Neuronal stem cell (in vitro differentiated cells): ENCODE results near the gene FRS3.

Experiments
- DNase-seq: peaks from one replicate; pipeline ENCODE4 v3.0.0-alpha.2; 2013; ENCODE audit warnings: low spot score
- H2AFZ ChIP-seq: one replicate; pipeline ENCODE4 v1.6.1; 2013; ENCODE audit warnings: mild to moderate bottlenecking, low read length, inconsistent platforms
- H2AK5ac ChIP-seq: 2 replicates; pipeline ENCODE4 v1.6.1; 2013; ENCODE audit warnings: low read depth, mild to moderate bottlenecking, inconsistent platforms, low read length, moderate library complexity, mixed read lengths
- H2BK120ac ChIP-seq: 2 replicates; pipeline ENCODE4 v1.6.1; 2013; ENCODE audit warnings: low read depth, mild to moderate bottlenecking, inconsistent platforms, low read length, moderate library complexity, mixed read lengths
- H2BK12ac ChIP-seq: one replicate; pipeline ENCODE4 v1.6.1; 2013; ENCODE audit warnings: low read length, inconsistent platforms
- H2BK15ac ChIP-seq: 2 replicates; pipeline ENCODE4 v1.6.1; 2013; ENCODE audit warnings: mild to moderate bottlenecking, low read length, inconsistent platforms, mixed read lengths
- H2BK5ac ChIP-seq: one replicate; pipeline ENCODE4 v1.6.1; 2013; ENCODE audit warnings: inconsistent platforms, mild to moderate bottlenecking, low read length, moderate library complexity
- H3K14ac ChIP-seq: one replicate; pipeline ENCODE4 v1.6.1; 2013; ENCODE audit warnings: low read length, inconsistent platforms
- H3K18ac ChIP-seq: 2 replicates; pipeline ENCODE4 v1.6.1; 2013; ENCODE audit warnings: low read length, inconsistent platforms
- H3K23ac ChIP-seq: 2 replicates; pipeline ENCODE4 v1.6.1; 2013; ENCODE audit warnings: low read depth, mild to moderate bottlenecking, mixed read lengths, low read length, inconsistent platforms; ENCODE audit not compliant: poor library complexity
- H3K27ac ChIP-seq: replicated peaks from 3 replicates; pipeline ENCODE4 v1.5.1; 2013; ENCODE audit warnings: low read length, inconsistent platforms
- H3K27me3 ChIP-seq, 3 experiments: 2 replicates each; pipeline ENCODE4 v1.6.1; 2013; ENCODE audit warnings: low read length in 3 of 3, mild to moderate bottlenecking in 2 of 3, inconsistent platforms in 1 of 3, low read depth in 1 of 3, mixed read lengths in 1 of 3, moderate library complexity in 1 of 3; ENCODE audit not compliant: control insufficient read depth in 3 of 3, insufficient read depth in 3 of 3
- H3K36me3 ChIP-seq, 2 donors: replicated peaks in 1 of 2; 2 replicates each; pipeline ENCODE4 v1.6.1; 2013; ENCODE audit warnings: low read length in 2 of 2; ENCODE audit not compliant: control insufficient read depth in 2 of 2, insufficient read depth in 2 of 2
- H3K4ac ChIP-seq: 2 replicates; pipeline ENCODE4 v1.6.1; 2013; ENCODE audit warnings: inconsistent platforms, mild to moderate bottlenecking, low read length, moderate library complexity
- H3K4me1 ChIP-seq, 2 donors: 1 replicate in 1 of 2; 2 replicates in 1 of 2; pipeline ENCODE4 v1.6.1; 2013; ENCODE audit warnings: low read length in 2 of 2, low read depth in 1 of 2; ENCODE audit not compliant: control insufficient read depth in 2 of 2, insufficient read depth in 1 of 2
- H3K4me2 ChIP-seq: one replicate; pipeline ENCODE4 v1.6.1; 2013; ENCODE audit warnings: mild to moderate bottlenecking, low read length, inconsistent platforms; ENCODE audit not compliant: insufficient read depth, poor library complexity, severe bottlenecking
- H3K4me3 ChIP-seq, 2 donors: 2 replicates each; pipeline ENCODE4 v1.5.1; 2013; ENCODE audit warnings: low read length in 2 of 2, mild to moderate bottlenecking in 2 of 2, inconsistent platforms in 1 of 2, moderate library complexity in 1 of 2
- H3K79me1 ChIP-seq: one replicate; pipeline ENCODE4 v1.6.1; 2013; ENCODE audit warnings: low read depth, mild to moderate bottlenecking, inconsistent platforms, low read length, moderate library complexity
- H3K9ac ChIP-seq: one replicate; pipeline ENCODE4 v1.6.1; 2013; ENCODE audit warnings: mild to moderate bottlenecking, low read depth, low read length, inconsistent platforms; ENCODE audit not compliant: poor library complexity
- H3K9me3 ChIP-seq, 2 donors: replicated peaks in 1 of 2; 2 replicates each; pipeline versions ENCODE3 to v1.6.1; 2013; ENCODE audit warnings: low read length in 2 of 2, mild to moderate bottlenecking in 2 of 2, inconsistent platforms in 1 of 2, low read depth in 1 of 2, mixed read lengths in 1 of 2, moderate library complexity in 1 of 2; ENCODE audit not compliant: control insufficient read depth in 2 of 2, insufficient read depth in 1 of 2
- H4K8ac ChIP-seq: one replicate; pipeline ENCODE4 v1.6.1; 2013; ENCODE audit warnings: low read depth, mild to moderate bottlenecking, inconsistent platforms, low read length, moderate library complexity
- H4K91ac ChIP-seq: one replicate; pipeline ENCODE4 v1.6.1; 2013; ENCODE audit warnings: low read length, low read depth, mild to moderate bottlenecking, inconsistent platforms; ENCODE audit not compliant: poor library complexity
- WGBS, 2 donors: extraction: QIAGEN DNeasy Blood & Tissue Kit; methylation state at CpG; one replicate each; pipeline ENCODE4 v1.1.7; 2013; ENCODE audit warnings: missing lambda C conversion rate in 2 of 2, mixed read lengths in 1 of 2; ENCODE audit not compliant: insufficient read length in 2 of 2, insufficient replicate concordance in 1 of 2; ENCODE audit errors: extremely low coverage in 2 of 2; 5-methylcytosine and 5-hydroxymethylcytosine counted together

FRS3 gene

DNA sequence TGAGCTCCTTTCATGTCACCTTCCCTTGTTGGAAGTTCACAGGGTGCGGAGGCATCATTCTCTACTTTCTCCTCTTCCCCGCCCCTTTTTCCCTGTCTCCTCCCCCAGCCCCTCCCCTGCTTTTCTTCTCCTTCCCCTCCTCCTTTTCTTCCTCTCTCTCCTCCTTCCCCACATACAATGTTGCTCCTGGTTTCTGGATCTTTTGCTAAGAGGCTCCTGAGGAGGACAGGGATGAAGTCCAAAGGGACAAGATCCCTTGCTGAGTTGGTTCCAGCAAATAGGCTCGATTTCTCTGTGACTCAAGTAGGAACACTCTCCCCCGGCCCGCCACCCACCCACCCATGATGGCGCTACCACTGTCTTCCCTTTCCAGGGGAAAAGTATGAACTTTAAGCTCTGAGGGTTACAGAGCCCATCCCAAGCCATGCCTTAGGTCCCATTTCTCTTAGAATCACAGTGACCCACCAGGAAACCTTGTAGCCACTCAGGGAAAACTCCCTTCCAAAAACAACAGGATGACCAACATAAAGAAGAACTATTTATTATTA is 43.4 kb downstream of the FRS3 start:
- peak overlapping the region; percentile 51 for H2AK5ac ChIP-seq
- peak overlapping the region; percentile 55 for H3K18ac ChIP-seq
- peaks cover 0 to 39% (median 24%) of the 10 kb centered on the region in 3 experiments for H3K27me3 ChIP-seq
- DNase-seq = no peak
- H2BK120ac ChIP-seq = no peak overlapping the region
- no peak overlapping the region for H3K4me3 ChIP-seq
- H3K27ac ChIP-seq = peak overlapping the region; percentile 39
- H4K91ac ChIP-seq = no peak overlapping the region
- no peak overlapping the region for H4K8ac ChIP-seq
- H3K4ac ChIP-seq = no peak overlapping the region
- H3K14ac ChIP-seq = no peak overlapping the region
- H2BK5ac ChIP-seq = peak overlapping the region; percentile 62
- peaks cover 11 to 23% of the 10 kb centered on the region in 2 donors for H3K4me1 ChIP-seq
- peak overlapping the region; percentile 94 for H3K4me2 ChIP-seq
- no peak overlapping the region for H2BK12ac ChIP-seq
- no peak overlapping the region for H3K23ac ChIP-seq
- H3K79me1 ChIP-seq = no peaks in the 10 kb centered on the region
- H2BK15ac ChIP-seq = no peak overlapping the region
- no peak overlapping the region for H3K9ac ChIP-seq
- H3K9me3 ChIP-seq = no peaks in the 10 kb centered on the region
- WGBS, 2 donors = no CpG with 5 or more reads among the region's 6 CpGs
- H3K36me3 ChIP-seq = no peaks in the 10 kb centered on the region
- peak overlapping the region; percentile 90 for H2AFZ ChIP-seq

GRCh38 chr6:41735427-41736185 is 44.1 kb downstream of the FRS3 start, which contains the start of gene TFEB:
TSS of gene TFEB (minus strand) at chr6:41735608. CDS start at chr6:41691213, 44,395 bp downstream.
- WGBS, 2 donors = no CpG with 5 or more reads among the region's 50 CpGs
- DNase-seq = peak; percentile 90
- peaks cover 11 to 23% of the 10 kb centered on the region in 2 donors for H3K4me1 ChIP-seq

DNA sequence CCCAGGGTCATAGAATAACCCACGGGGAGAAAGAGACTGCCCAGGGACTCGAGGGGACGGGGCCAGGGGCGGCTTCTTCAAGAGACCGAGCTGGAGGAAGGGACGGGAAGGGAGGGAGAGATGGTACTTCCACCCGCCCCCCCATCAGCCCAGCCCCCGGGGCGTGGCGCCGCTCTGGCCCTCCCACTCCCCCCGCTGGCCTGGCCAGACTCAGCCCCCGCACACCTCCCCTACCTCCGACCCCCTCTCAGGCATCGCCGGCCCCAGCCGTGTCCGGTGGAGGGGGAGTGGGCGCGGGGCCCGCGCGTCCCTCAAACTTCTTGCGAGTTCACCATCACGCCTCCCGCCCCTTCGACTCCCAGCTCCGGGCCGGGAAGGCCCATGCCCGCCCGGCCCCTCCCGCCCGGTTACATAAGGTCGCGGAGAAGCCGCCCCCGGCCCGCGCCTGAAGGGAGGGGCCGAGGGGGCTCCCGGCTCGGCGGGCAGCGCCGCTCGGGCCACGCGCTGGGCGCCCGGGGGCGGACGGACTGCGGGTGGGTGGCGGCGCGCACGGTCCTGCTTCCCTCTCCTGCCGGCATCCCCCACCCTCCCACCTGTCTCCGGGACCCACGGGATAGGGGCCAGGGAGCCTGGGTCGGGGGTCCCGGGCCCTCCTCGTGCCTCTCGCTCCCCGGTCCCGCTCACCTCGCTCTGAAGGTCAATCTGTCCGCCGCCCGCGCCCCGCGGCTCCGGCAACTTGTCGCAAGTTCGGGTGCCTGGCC is 44.9 kb downstream of the FRS3 start:
- no peak overlapping the region for H3K27ac ChIP-seq
- H2BK120ac ChIP-seq = no peak overlapping the region
- H3K18ac ChIP-seq = peak overlapping the region; percentile 77
- H4K8ac ChIP-seq = no peak overlapping the region
- H3K36me3 ChIP-seq = no peaks in the 10 kb centered on the region
- H2AFZ ChIP-seq = peak overlapping the region; percentile 97
- H2AK5ac ChIP-seq = no peak overlapping the region
- peaks cover 11 to 23% of the 10 kb centered on the region in 2 donors for H3K4me1 ChIP-seq
- no peak overlapping the region for H3K14ac ChIP-seq
- H3K4me3 ChIP-seq = peak overlapping the region; percentile 51 to 83
- H3K23ac ChIP-seq = peak overlapping the region; percentile 62
- no peak overlapping the region for H3K4ac ChIP-seq
- H4K91ac ChIP-seq = no peak overlapping the region
- WGBS, 2 donors = no CpG with 5 or more reads among the region's 76 CpGs
- no peaks in the 10 kb centered on the region for H3K9me3 ChIP-seq
- DNase-seq = peak; percentile 39
- H2BK15ac ChIP-seq = no peak overlapping the region
- peak overlapping the region; percentile 94 for H3K4me2 ChIP-seq
- H3K9ac ChIP-seq = peak overlapping the region; percentile 71
- no peak overlapping the region for H2BK12ac ChIP-seq
- no peaks in the 10 kb centered on the region for H3K79me1 ChIP-seq
- peaks cover 0 to 44% (median 24%) of the 10 kb centered on the region in 3 experiments for H3K27me3 ChIP-seq
- H2BK5ac ChIP-seq = no peak overlapping the region

More at GRCh38 chr6:41735427-41736185, 44.1 kb downstream of the FRS3 start, which contains the start of gene TFEB:
- Histone ChIP-seq H2BK120ac (no peak within 1 kb of the TSS), H3K9ac (peak within 1 kb of the TSS; percentile 71), H2BK12ac (no peak within 1 kb of the TSS), H3K79me1 (no peaks in the 10 kb centered on the region), H3K4me3 (peak within 1 kb of the TSS; percentile 51 to 83), H3K4ac (no peak within 1 kb of the TSS), H3K36me3 (no peaks in the 10 kb centered on the region), H4K8ac (no peak within 1 kb of the TSS), H3K23ac (peak within 1 kb of the TSS; percentile 62), H2AK5ac (peak within 1 kb of the TSS; percentile 51), H3K18ac (peak within 1 kb of the TSS; percentile 77), H2BK5ac (peak within 1 kb of the TSS; percentile 62), H3K27me3 (peaks cover 0 to 44% (median 24%) of the 10 kb centered on the region in 3 experiments), H3K4me2 (peak within 1 kb of the TSS; percentile 94), H3K27ac (peak within 1 kb of the TSS; percentile 39), H3K14ac (no peak within 1 kb of the TSS), H2AFZ (peak within 1 kb of the TSS; percentile 97), H2BK15ac (no peak within 1 kb of the TSS), H4K91ac (no peak within 1 kb of the TSS), H3K9me3 (no peaks in the 10 kb centered on the region)
